HG02981 (cell line): Measurements from ENCODE around the gene GARIN3.
"Not testable (repeated sequence)": the region's sequence is repeated elsewhere in the genome, so short reads cannot be mapped to it uniquely, and the experiment has no call there.

Experiments
- ATAC-seq: cut with Tn5 transposase; IDR thresholded peaks from one replicate; pipeline ENCODE4 v1.9.1; 2021; ENCODE audit warnings: mild to moderate bottlenecking, moderate library complexity; ENCODE audit not compliant: unreplicated experiment

Gene GARIN3

GRCh38 chr5:157166214-157167213 lies at the start of gene GARIN3:
GARIN3 (minus strand) TSS chr5:157166264; CDS start chr5:157166168, 96 bp downstream.
- no peak for ATAC-seq

- ATAC-seq = peak; percentile 48
These were observed 49.6 kb upstream of the GARIN3 start for GRCh38 chr5:157215514-157216167.

- ATAC-seq = peak; percentile 33
These were observed 48.9 kb upstream of the GARIN3 start for GRCh38 chr5:157214861-157215513.

GRCh38 chr5:157214415-157214814 lies 48.4 kb upstream of the GARIN3 start:
- no peak for ATAC-seq

- ATAC-seq = no peak
These were observed 47.6 kb upstream of the GARIN3 start for GRCh38 chr5:157213527-157214243.

GRCh38 chr5:157212307-157212706 lies 46.2 kb upstream of the GARIN3 start:
- ATAC-seq = no peak

GRCh38 chr5:157210652-157211051 lies 44.6 kb upstream of the GARIN3 start:
- not testable (repeated sequence) for ATAC-seq

GRCh38 chr5:157205708-157206107 lies 39.6 kb upstream of the GARIN3 start:
- no peak for ATAC-seq

GRCh38 chr5:157204765-157205164 lies 38.7 kb upstream of the GARIN3 start:
- ATAC-seq = no peak

GRCh38 chr5:157203417-157203816 lies 37.4 kb upstream of the GARIN3 start:
- ATAC-seq = no peak

- ATAC-seq = no peak
These were observed 35.8 kb upstream of the GARIN3 start for GRCh38 chr5:157201857-157202256.

GRCh38 chr5:157198277-157198986 lies 32.4 kb upstream of the GARIN3 start:
- ATAC-seq = no peak

GRCh38 chr5:157197086-157197485 lies 31.0 kb upstream of the GARIN3 start:
- no peak for ATAC-seq

GRCh38 chr5:157196045-157196444 lies 30.0 kb upstream of the GARIN3 start:
- ATAC-seq = no peak

GRCh38 chr5:157193699-157194424 lies 27.8 kb upstream of the GARIN3 start:
- ATAC-seq = no peak

GRCh38 chr5:157189223-157189622 lies 23.2 kb upstream of the GARIN3 start:
- peak; percentile 54 for ATAC-seq

GRCh38 chr5:157188270-157188669 lies 22.2 kb upstream of the GARIN3 start:
- ATAC-seq = no peak

GRCh38 chr5:157187046-157187754 lies 21.1 kb upstream of the GARIN3 start:
- ATAC-seq = no peak
